HCT116 (cell line): ENCODE results near the gene CCDC137. TPM values are rescaled to one million over a fixed set of nuclear protein-coding genes. Genes with fewer than 3 reads are reported as not detected.

Experiments
- ATAC-seq: fragments of 200-7000 bp; cut with Tn5 transposase; 2 replicates; pipeline ENCODE4 v1.9.1; 2020; ENCODE audit warnings: mild to moderate bottlenecking, moderate library complexity
- BruUV-seq: library from RNA; stranded (reverse); fragments of 400-500 nt; replicated peaks from 2 replicates; lab custom pipeline; 2021; lab: Mats Ljungman, UMichigan
- CTCF ChIA-PET: fragments of 300-600 bp; sonication (Branson Sonifier 250); formaldehyde crosslinking; loops from one replicate; lab custom pipeline; 2021; ENCODE audit warnings: antibody characterized with exemption; lab: Charles Lee
- POLR2A ChIA-PET: fragments of 300-600, 350-600 bp; sonication (Branson Sonifier 250); formaldehyde crosslinking; loops from one replicate; lab custom pipeline; 2021; ENCODE audit warnings: antibody characterized with exemption; lab: Charles Lee
- RAD21 ChIA-PET, 2 experiments: fragments of 300-600 bp; sonication (Branson Sonifier 250); formaldehyde crosslinking; loops; one replicate each; lab custom pipeline; 2023; ENCODE audit warnings: low total read pairs in 2 of 2; ENCODE audit not compliant: uncharacterized antibody in 2 of 2, unreplicated experiment in 2 of 2, low non-redundant PET in 1 of 2; lab: Charles Lee
- DNase-seq: peaks from one replicate; pipeline ENCODE4 v3.0.0-alpha.2; 2010; ENCODE audit warnings: low read depth, low spot score
- H2AFZ ChIP-seq: fragments of 200-600 bp; shearing (Covaris generic), sonication (generic); 2 replicates; pipeline ENCODE4 v1.6.1; 2017; ENCODE audit warnings: low read depth, mixed run types, mixed read lengths, antibody characterized with exemption, low read length; ENCODE audit not compliant: poor library complexity, severe bottlenecking
- H3K27ac ChIP-seq: 2 replicates; pipeline ENCODE4 v1.5.1; 2012; ENCODE audit warnings: low read depth, low read length
- H3K27me3 ChIP-seq: fragments of 200-600 bp; sonication (generic); 2 replicates; pipeline ENCODE4 v1.6.1; 2016; ENCODE audit warnings: mixed run types, low read length, mixed read lengths; ENCODE audit not compliant: insufficient read depth
- H3K36me3 ChIP-seq, 2 experiments: fragments of 200-500 bp in 1 of 2; fragments of 200-600 bp in 1 of 2; sonication (Bioruptor generic) in 1 of 2; sonication (generic) in 1 of 2; 2 replicates each; pipeline versions ENCODE4 v1.5.1 to v1.6.1; 2014 to 2016; ENCODE audit warnings: low read length in 2 of 2, inconsistent platforms in 1 of 2, mixed read lengths in 1 of 2, mixed run types in 1 of 2; ENCODE audit not compliant: insufficient read depth in 2 of 2, control insufficient read depth in 1 of 2
- H3K4me1 ChIP-seq, 2 experiments: fragments of 200-600 bp in 1 of 2; sonication (generic) in 1 of 2; 2 replicates each; pipeline versions ENCODE4 v1.5.1 to v1.6.1; 2012 to 2017; ENCODE audit warnings: low read length in 2 of 2, inconsistent platforms in 1 of 2, mild to moderate bottlenecking in 1 of 2, mixed read lengths in 1 of 2, mixed run types in 1 of 2, moderate library complexity in 1 of 2; ENCODE audit not compliant: insufficient read depth in 2 of 2, control insufficient read depth in 1 of 2
- H3K4me2 ChIP-seq: fragments of 200-600 bp; sonication (generic); 2 replicates; pipeline ENCODE4 v1.6.1; 2017; ENCODE audit warnings: mixed run types, low read length, mixed read lengths
- H3K4me3 ChIP-seq, 2 experiments: fragments of 200-600 bp in 1 of 2; sonication (generic) in 1 of 2; replicated peaks in 1 of 2; 2 replicates each; pipeline ENCODE4 v1.5.1; 2011 to 2016; ENCODE audit warnings: low read length in 2 of 2, control low read depth in 1 of 2, low read depth in 1 of 2, mild to moderate bottlenecking in 1 of 2, mixed read lengths in 1 of 2, mixed run types in 1 of 2
- H3K79me2 ChIP-seq: fragments of 200-600 bp; sonication (generic); 2 replicates; pipeline ENCODE4 v1.6.1; 2017; ENCODE audit warnings: mild to moderate bottlenecking, mixed run types, low read length, moderate library complexity, mixed read lengths; ENCODE audit not compliant: insufficient read depth
- H3K9ac ChIP-seq: fragments of 200-600 bp; sonication (generic); 2 replicates; pipeline ENCODE4 v1.6.1; 2016; ENCODE audit warnings: low read length, mixed read lengths
- H3K9me2 ChIP-seq: fragments of 200-600 bp; sonication (generic), shearing (Covaris generic); 2 replicates; pipeline ENCODE4 v1.6.1; 2017; ENCODE audit warnings: mixed run types, mild to moderate bottlenecking, moderate library complexity; ENCODE audit not compliant: insufficient read depth
- H3K9me3 ChIP-seq, 2 experiments: fragments of 200-500 bp in 1 of 2; fragments of 200-600 bp in 1 of 2; sonication (Bioruptor generic) in 1 of 2; sonication (generic) in 1 of 2; 2 replicates each; pipeline ENCODE4 v1.6.1; 2014 to 2017; ENCODE audit warnings: low read length in 2 of 2, mixed read lengths in 2 of 2, inconsistent platforms in 1 of 2, low read depth in 1 of 2, mild to moderate bottlenecking in 1 of 2, mixed run types in 1 of 2, moderate library complexity in 1 of 2; ENCODE audit not compliant: control insufficient read depth in 1 of 2, insufficient read depth in 1 of 2
- H4K20me1 ChIP-seq: fragments of 200-600 bp; sonication (generic), shearing (Covaris generic); 2 replicates; pipeline ENCODE4 v1.6.1; 2017; ENCODE audit warnings: mixed run types, mild to moderate bottlenecking, moderate library complexity; ENCODE audit not compliant: insufficient read depth
- CEBPB ChIP-seq: IDR thresholded peaks from 2 replicates; pipeline ENCODE4 v1.6.1; 2012; ENCODE audit warnings: low read depth
- ELF1 ChIP-seq: IDR thresholded peaks from 2 replicates; pipeline ENCODE4 v1.6.1; 2012; ENCODE audit warnings: low read depth, borderline replicate concordance
- EZH2phosphoT487 ChIP-seq: fragments of 200-600 bp; IDR thresholded peaks from 2 replicates; pipeline ENCODE4 v1.6.1; 2018; ENCODE audit warnings: antibody characterized with exemption, borderline replicate concordance
- FOSL1 ChIP-seq: IDR thresholded peaks from 2 replicates; pipeline ENCODE4 v1.6.1; 2012; ENCODE audit warnings: low read depth
- POLR2A ChIP-seq: IDR thresholded peaks from 2 replicates; pipeline ENCODE4 v1.7.0; 2011; ENCODE audit warnings: borderline replicate concordance; ENCODE audit not compliant: insufficient read depth, insufficient read length; ENCODE audit errors: extremely low read depth
- POLR2AphosphoS5 ChIP-seq: IDR thresholded peaks from 2 replicates; pipeline ENCODE4 v1.6.1; 2011; ENCODE audit warnings: mild to moderate bottlenecking, low read depth, low read length, moderate library complexity
- SIN3A ChIP-seq: IDR thresholded peaks from 2 replicates; pipeline ENCODE4 v1.6.1; 2012; ENCODE audit warnings: low read depth
- SRF ChIP-seq: IDR thresholded peaks from 2 replicates; pipeline ENCODE4 v1.6.1; 2012; ENCODE audit warnings: low read depth
- ZFX ChIP-seq: fragments of 450-650 bp; IDR thresholded peaks from 2 replicates; pipeline ENCODE4 v1.6.1; 2017
- ZNF274 ChIP-seq: fragments of 200-500 bp; sonication (Bioruptor generic); IDR thresholded peaks from 2 replicates; pipeline ENCODE4 v1.6.1; 2014; ENCODE audit warnings: mild to moderate bottlenecking, low read depth, low read length, inconsistent platforms
- intact Hi-C: fragments of 100-400 bp; cut with micrococcal nuclease; formaldehyde crosslinking; loops from 2 replicates; pipeline ENCODE4 v1.10.0; 2022
- total RNA-seq: library from RNA; stranded (reverse); gene quantifications from one replicate; pipeline ENCODE4 v1.2.1, GENCODE V29; 2021; ENCODE audit not compliant: unreplicated experiment
- TF ChIP-seq, protein P1 (sequence below): IDR thresholded peaks from 2 replicates; pipeline ENCODE4 v1.6.1; 2011; ENCODE audit warnings: mild to moderate bottlenecking, low read length, moderate library complexity; ENCODE audit not compliant: insufficient replicate concordance; ENCODE audit errors: extremely low read depth
- TF ChIP-seq, protein P2 (sequence below): IDR thresholded peaks from 2 replicates; pipeline ENCODE4 v1.6.1; 2012; ENCODE audit warnings: low read depth
- TF ChIP-seq, protein P3 (sequence below), 3 experiments: fragments of 200-600 bp in 1 of 3; sonication (generic) in 1 of 3; IDR thresholded peaks in 2 of 3; conservative IDR thresholded peaks in 1 of 3; 2 replicates each; pipeline ENCODE4 v1.5.1; 2012 to 2017; ENCODE audit warnings: low read depth in 2 of 3, low read length in 2 of 3, antibody characterized with exemption in 1 of 3, borderline replicate concordance in 1 of 3, control low read depth in 1 of 3, mild to moderate bottlenecking in 1 of 3, mixed read lengths in 1 of 3, mixed run types in 1 of 3, moderate library complexity in 1 of 3; ENCODE audit not compliant: insufficient read depth in 1 of 3
- TF ChIP-seq, protein P4 (sequence below): IDR thresholded peaks from 2 replicates; pipeline ENCODE4 v1.6.1; 2012
- TF ChIP-seq, protein P5 (sequence below): IDR thresholded peaks from 2 replicates; pipeline ENCODE4 v1.6.1; 2012

Gene CCDC137
- total RNA-seq, 1 experiment from 2014 or later: 77.5 TPM

DNA sequence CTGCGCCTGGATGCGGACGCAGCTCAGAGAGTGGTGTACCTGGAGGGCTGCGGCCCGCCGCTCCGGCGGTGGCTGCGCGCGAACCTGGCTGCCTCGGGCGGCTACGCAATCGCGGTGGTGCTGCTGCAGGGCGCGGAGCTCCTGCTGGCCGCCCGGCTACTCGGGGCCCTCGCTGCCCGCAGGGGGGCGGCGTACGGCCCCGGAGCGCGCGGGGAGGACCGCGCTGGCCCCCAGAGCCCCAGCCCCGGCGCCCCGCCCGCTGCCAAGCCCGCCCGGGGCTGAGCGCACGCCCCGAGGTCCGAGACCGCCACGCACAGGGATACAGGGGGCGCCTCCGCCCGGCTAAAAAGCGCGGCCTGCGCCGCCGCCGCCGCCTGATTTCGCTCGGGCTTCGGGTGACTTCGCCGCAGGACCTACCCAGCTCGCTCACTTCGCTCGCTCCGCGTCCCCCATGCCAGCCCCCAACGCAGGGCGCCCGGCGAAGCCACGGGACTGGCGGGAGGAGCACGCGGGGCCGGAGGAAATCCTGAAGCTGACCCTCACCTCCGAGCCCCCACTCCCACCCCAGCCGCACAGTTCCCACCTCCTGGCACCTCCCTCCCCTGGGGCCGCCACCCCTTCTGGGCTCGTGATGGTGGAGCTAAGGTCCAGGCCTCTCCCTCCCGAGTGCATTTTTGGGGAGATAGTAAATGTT lies 18.4 kb upstream of the CCDC137 start:
- Histone ChIP-seq H2AFZ (no peak overlapping the region), H3K36me3 (no peaks in the 10 kb centered on the region), H3K9ac (no peak overlapping the region), H3K27ac (no peak overlapping the region), H3K9me3 (peaks cover 0 to 5% of the 10 kb centered on the region in 2 experiments; a peak in 1 of 4 replicates), H4K20me1 (no peaks in the 10 kb centered on the region), H3K9me2 (no peaks in the 10 kb centered on the region), H3K4me3 (no peak overlapping the region), H3K27me3 (no peaks in the 10 kb centered on the region), H3K79me2 (no peaks in the 10 kb centered on the region), H3K4me2 (no peak overlapping the region), H3K4me1 (peaks cover 7 to 17% of the 10 kb centered on the region in 2 experiments; a peak in 3 of 4 replicates)
- RAD21 ChIA-PET: no interaction called here
- CTCF ChIA-PET: no interaction called here
- DNase-seq (no peak), ATAC-seq (no peak)
- intact Hi-C loops: no loop called here
- POLR2A ChIA-PET: no interaction called here
- TF ChIP-seq CEBPB (no peak), SRF (no peak), ELF1 (no peak), ZNF274 (no peak), POLR2A (no peak), POLR2AphosphoS5 (no peak), FOSL1 (no peak), ZFX (no peak), SIN3A (no peak), EZH2phosphoT487 (no peak)
- TF ChIP-seq, protein P1, sequence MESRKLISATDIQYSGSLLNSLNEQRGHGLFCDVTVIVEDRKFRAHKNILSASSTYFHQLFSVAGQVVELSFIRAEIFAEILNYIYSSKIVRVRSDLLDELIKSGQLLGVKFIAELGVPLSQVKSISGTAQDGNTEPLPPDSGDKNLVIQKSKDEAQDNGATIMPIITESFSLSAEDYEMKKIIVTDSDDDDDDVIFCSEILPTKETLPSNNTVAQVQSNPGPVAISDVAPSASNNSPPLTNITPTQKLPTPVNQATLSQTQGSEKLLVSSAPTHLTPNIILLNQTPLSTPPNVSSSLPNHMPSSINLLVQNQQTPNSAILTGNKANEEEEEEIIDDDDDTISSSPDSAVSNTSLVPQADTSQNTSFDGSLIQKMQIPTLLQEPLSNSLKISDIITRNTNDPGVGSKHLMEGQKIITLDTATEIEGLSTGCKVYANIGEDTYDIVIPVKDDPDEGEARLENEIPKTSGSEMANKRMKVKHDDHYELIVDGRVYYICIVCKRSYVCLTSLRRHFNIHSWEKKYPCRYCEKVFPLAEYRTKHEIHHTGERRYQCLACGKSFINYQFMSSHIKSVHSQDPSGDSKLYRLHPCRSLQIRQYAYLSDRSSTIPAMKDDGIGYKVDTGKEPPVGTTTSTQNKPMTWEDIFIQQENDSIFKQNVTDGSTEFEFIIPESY: no peak
- TF ChIP-seq, protein P2, sequence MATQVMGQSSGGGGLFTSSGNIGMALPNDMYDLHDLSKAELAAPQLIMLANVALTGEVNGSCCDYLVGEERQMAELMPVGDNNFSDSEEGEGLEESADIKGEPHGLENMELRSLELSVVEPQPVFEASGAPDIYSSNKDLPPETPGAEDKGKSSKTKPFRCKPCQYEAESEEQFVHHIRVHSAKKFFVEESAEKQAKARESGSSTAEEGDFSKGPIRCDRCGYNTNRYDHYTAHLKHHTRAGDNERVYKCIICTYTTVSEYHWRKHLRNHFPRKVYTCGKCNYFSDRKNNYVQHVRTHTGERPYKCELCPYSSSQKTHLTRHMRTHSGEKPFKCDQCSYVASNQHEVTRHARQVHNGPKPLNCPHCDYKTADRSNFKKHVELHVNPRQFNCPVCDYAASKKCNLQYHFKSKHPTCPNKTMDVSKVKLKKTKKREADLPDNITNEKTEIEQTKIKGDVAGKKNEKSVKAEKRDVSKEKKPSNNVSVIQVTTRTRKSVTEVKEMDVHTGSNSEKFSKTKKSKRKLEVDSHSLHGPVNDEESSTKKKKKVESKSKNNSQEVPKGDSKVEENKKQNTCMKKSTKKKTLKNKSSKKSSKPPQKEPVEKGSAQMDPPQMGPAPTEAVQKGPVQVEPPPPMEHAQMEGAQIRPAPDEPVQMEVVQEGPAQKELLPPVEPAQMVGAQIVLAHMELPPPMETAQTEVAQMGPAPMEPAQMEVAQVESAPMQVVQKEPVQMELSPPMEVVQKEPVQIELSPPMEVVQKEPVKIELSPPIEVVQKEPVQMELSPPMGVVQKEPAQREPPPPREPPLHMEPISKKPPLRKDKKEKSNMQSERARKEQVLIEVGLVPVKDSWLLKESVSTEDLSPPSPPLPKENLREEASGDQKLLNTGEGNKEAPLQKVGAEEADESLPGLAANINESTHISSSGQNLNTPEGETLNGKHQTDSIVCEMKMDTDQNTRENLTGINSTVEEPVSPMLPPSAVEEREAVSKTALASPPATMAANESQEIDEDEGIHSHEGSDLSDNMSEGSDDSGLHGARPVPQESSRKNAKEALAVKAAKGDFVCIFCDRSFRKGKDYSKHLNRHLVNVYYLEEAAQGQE: no peak
- TF ChIP-seq, protein P3, sequence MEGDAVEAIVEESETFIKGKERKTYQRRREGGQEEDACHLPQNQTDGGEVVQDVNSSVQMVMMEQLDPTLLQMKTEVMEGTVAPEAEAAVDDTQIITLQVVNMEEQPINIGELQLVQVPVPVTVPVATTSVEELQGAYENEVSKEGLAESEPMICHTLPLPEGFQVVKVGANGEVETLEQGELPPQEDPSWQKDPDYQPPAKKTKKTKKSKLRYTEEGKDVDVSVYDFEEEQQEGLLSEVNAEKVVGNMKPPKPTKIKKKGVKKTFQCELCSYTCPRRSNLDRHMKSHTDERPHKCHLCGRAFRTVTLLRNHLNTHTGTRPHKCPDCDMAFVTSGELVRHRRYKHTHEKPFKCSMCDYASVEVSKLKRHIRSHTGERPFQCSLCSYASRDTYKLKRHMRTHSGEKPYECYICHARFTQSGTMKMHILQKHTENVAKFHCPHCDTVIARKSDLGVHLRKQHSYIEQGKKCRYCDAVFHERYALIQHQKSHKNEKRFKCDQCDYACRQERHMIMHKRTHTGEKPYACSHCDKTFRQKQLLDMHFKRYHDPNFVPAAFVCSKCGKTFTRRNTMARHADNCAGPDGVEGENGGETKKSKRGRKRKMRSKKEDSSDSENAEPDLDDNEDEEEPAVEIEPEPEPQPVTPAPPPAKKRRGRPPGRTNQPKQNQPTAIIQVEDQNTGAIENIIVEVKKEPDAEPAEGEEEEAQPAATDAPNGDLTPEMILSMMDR (IDR thresholded peaks at IDR 0.05 in 2 of 3, conservative IDR thresholded peaks at IDR 0.05 in 1 of 3; ENCODE audit: borderline replicate concordance in 1 of 3, insufficient read depth in 1 of 3, low read depth in 2 of 3, low read length in 2 of 3): no peak
- TF ChIP-seq, protein P4, sequence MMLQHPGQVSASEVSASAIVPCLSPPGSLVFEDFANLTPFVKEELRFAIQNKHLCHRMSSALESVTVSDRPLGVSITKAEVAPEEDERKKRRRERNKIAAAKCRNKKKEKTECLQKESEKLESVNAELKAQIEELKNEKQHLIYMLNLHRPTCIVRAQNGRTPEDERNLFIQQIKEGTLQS: no peak
- TF ChIP-seq, protein P5, sequence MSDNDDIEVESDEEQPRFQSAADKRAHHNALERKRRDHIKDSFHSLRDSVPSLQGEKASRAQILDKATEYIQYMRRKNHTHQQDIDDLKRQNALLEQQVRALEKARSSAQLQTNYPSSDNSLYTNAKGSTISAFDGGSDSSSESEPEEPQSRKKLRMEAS: no peak
- no TSS peak for BruUV-seq
